ENCODE data around the gene SDHA.
"Not testable (repeated sequence)": the region's sequence is repeated elsewhere in the genome, so short reads cannot be mapped to it uniquely, and the experiment has no call there.

Gene SDHA

GRCh38 chr5:264338-264737 lies 46.2 kb downstream of the SDHA start:
- DNase-seq, result no peak

GRCh38 chr5:266311-267026 lies 48.3 kb downstream of the SDHA start:
- DNase-seq, result not testable (repeated sequence)

- no peak for DNase-seq
Measured at GRCh38 chr5:267716-268115, 49.6 kb downstream of the SDHA start.

DNA sequence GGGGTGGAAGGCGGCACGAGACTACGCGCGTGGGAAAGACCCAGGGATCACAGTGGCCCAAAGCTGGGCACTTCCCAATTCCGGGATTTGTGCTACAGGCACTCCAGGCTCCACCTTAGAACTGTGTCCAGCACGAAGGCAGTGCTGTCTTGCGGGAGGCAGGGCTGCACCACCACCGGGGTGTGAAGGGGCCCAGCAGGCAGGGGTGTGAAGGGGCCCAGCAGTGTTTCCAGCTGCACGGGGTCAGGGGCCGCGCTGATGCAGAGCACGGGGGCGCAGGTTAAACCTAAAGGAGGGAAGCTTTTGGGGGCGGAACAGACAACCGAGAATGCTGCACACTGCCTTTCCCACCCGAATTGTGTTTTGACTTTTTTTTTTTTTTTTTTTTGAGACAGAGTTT lies 52.2 kb downstream of the SDHA start:
- no peak for DNase-seq

DNA sequence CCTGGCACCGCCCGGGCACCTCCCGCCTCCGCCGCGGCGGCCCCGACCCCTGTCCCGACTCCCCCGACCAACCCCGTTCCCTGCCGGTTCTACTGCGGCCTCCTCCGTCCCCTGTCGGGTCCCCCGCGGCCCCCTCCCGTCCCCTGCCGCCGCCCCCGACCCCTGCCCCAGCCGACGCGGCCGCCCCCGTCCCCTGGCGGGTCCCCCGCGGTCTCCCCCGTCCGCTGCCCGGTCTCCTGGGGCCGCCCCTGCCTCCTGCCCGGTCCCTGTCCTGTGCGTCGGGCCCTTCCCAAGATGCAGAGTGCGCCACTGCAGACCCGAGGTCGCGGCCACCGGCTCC lies 53.7 kb downstream of the SDHA start:
- DNase-seq, result not testable (repeated sequence)

DNA sequence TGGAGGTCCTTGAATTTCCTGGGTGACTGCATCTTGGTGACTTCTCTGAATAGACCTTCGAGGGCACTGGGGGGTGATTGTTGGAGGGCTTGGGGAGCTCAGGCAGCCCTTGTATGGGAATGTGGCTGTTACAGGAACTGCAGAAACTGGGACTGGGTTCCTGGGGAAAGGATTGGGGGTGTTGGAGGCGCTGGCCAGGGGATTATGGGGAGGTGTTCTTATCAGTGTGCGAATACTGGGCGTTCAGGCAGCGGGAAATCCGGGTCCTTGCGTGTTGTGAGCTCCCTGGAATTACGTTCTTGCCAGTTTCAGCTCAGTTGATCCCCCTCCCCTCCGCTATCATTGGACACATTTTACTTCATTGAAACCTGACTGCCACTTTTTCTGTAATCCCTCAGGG lies 55.0 kb downstream of the SDHA start:
- DNase-seq, result not testable (repeated sequence)

DNA sequence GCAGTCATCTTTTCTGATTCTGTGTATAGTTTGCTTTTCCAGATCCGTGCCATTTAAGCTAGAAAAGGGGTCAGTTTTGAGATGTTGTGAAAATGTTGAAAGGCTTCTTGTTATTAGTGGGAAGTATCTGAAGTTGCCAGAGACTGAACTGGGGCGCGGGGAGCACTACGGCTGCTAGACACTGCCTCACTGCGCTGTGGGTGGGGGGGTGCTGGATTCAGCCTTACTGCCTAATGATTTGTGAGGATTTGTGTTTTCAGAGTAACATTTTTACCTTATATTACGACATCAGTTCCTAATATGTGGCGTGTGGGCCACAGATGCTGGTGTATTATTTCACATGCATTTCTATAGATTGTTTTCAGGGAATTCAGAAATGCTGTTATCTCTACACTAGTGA lies 55.4 kb downstream of the SDHA start:
- DNase-seq, result not testable (repeated sequence)

GRCh38 chr5:274346-274745 lies 56.2 kb downstream of the SDHA start:
- DNase-seq, result not testable (repeated sequence)

GRCh38 chr5:278646-279045 lies 60.5 kb downstream of the SDHA start:
- DNase-seq, result no peak

GRCh38 chr5:279051-279665 lies 61.0 kb downstream of the SDHA start:
- not testable (repeated sequence) for DNase-seq

GRCh38 chr5:285991-286557 lies 68.0 kb downstream of the SDHA start:
- no peak for DNase-seq

DNA sequence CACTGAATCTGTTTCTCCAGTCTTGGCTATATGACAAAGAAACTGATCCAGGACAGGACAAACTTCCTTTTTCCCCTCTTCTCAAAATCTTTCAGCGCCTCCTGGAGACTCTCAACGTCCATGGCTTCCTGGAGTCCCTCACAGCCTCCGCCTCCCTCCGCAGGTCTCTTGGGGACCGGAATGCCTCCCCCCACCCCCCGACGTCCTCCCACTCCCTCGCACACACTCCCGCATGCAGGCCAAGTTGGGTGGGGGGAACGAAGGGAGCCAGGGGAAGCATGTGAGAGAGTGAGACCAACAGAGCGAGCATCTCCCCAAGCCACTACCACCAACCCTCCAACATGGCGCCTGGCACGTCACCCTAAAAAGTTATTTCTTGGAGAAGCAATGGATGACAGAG lies 72.1 kb downstream of the SDHA start:
- not testable (repeated sequence) for DNase-seq

GRCh38 chr5:291345-291744 lies 73.2 kb downstream of the SDHA start:
- not testable (repeated sequence) for DNase-seq

DNA sequence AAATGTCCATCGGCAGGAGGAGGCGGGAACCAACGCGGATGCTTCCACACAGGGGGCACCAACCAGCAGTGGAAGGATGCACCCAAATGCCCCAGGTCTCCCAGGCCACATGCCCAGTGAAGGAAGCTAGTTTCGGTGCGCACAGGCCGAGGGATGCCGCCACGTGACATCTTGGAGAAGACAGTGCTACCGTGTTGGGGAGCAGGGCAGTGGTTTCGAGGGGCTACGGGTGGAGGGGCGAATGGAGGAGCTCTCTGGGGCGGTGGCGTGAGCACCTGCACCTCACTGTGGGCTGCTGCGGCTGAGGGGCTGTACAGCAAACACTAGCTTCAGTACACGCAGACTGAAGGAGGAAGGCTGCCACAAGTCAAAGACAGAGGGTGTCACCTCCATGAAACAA lies 76.7 kb downstream of the SDHA start:
- not testable (repeated sequence) for DNase-seq

- not testable (repeated sequence) for DNase-seq
Measured at GRCh38 chr5:296207-296606, 78.1 kb downstream of the SDHA start.

GRCh38 chr5:296954-297353 lies 78.8 kb downstream of the SDHA start:
- not testable (repeated sequence) for DNase-seq

DNA sequence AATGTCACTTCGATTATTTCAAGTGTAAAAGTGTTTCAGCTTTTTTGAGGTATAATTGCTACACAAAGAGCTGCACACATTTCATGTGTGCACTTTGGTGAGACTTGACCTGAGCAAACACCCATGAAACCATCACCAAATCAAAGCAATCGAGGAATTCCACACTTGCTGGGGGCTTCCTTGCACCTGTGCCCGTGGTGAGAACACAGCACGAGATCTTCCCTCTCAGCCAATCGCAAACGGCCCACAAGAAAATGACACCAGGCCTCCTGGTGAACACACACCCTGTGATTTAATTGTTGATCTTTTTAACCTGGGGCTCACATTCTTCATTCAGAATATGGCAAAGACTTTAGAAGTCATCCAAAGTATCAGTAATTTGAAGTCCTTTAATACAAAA lies 79.3 kb downstream of the SDHA start:
- DNase-seq, result not testable (repeated sequence)

- not testable (repeated sequence) for DNase-seq
Measured at GRCh38 chr5:297991-298736, 80.0 kb downstream of the SDHA start.

- no peak for DNase-seq
Measured at GRCh38 chr5:298737-299125, 80.6 kb downstream of the SDHA start.

DNA sequence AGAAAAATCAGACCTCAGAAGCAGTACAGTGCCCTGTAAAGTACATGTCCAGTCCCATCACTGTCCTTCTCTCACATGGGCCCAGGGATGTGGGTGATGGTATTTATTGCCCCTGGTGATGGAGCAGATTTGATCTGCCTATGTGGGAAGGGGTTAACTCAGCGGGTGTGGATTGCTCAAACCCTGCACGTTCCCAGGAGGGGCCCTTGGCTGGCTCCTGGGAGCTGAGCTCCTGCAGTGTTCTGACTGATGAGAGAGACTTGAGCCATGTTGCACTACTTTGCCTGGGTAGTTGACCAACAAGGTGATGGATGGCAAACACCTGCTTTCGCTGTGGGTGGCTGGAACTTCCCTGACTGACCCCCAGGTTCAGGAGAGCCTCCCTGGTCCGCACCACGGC lies 81.8 kb downstream of the SDHA start:
- not testable (repeated sequence) for DNase-seq

DNA sequence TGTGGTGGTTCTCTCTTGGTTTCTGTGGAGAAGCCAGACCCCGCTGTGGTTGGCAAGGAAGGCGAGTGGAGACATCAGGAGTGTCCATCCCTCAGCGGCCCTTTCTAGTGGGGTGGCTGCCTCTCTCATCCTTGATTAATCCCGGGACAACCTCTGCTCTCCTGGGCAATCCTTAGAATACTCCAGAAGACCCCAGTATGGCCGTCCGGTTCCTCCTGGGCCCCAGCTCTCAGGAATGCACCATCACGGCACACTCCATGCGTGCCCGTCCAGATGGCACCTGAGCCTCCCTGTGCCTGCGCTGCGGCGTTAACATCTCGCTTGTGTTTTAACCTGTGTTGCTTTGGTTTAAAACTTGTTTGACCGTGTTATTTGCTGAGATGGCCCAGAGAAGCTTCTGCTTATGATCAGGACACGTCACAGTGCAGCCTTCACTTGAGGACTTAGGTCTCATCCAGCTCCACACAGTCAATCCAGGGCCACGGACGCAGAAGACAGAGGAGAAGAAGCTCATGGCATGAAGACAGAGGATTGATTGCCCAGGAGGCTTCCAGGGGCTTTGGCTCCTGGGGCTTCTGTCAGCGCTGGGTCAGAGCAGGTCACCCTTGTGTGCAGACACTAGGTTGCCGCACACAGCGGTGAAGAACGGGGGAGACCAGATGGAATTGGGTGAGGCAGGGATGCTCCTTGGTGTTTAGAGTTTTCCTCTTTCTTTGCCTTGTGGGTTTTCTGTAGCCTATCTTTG lies 82.7 kb downstream of the SDHA start:
- DNase-seq, result not testable (repeated sequence)

DNA sequence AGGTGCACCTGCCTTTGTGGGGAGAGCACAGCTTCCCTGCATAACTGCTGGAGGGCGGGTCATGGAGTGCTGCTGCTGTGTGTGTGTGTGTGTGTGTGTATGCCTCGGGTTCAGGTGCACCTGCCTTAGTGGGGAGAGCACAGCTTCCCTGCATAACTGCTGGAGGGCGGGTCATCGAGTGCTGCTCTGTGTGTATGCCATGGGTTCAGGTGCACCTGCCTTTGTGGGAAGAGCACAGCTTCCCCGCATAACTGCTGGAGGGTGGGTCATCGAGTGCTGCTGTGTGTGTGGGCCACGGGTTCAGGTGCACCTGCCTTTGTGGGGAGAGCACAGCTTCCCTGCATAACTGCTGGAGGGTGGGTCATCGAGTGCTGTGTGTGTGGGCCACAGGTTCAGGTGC lies 84.3 kb downstream of the SDHA start:
- not testable (repeated sequence) for DNase-seq

- DNase-seq, result no peak
Measured at GRCh38 chr5:302966-303365, 84.8 kb downstream of the SDHA start.

Data from stimulated activated naive CD4-positive, alpha-beta T cell treated with Interleukin-2 at 50 U/mL for 16 hours (primary cell).